HL-60 (cell line): Measurements from ENCODE around the gene CORO2A.
"Not testable (repeated sequence)": the region's sequence is repeated elsewhere in the genome, so short reads cannot be mapped to it uniquely, and the experiment has no call there.

Experiments
- DNase-seq, 2 experiments: peaks; one replicate each; pipeline ENCODE4 v3.0.0-alpha.2; 2010 to 2020; ENCODE audit warnings: low read depth in 1 of 2, low spot score in 1 of 2
- H3K27ac ChIP-seq: fragments of 250-450 bp; sonication (Bioruptor Pico); replicated peaks from 2 replicates; pipeline ENCODE4 v1.5.1; 2020; ENCODE audit warnings: mild to moderate bottlenecking, moderate library complexity
- H3K27me3 ChIP-seq: fragments of 250-450 bp; sonication (Bioruptor Pico); 2 replicates; pipeline ENCODE4 v1.5.1; 2021; ENCODE audit warnings: mild to moderate bottlenecking, moderate library complexity; ENCODE audit not compliant: insufficient read depth, poor library complexity, severe bottlenecking
- H3K4me3 ChIP-seq: replicated peaks from 2 replicates; pipeline ENCODE4 v1.5.1; 2011; ENCODE audit warnings: mild to moderate bottlenecking, control low read depth, low read length; ENCODE audit not compliant: insufficient read depth
- CTCF ChIP-seq: IDR thresholded peaks from one replicate; pipeline ENCODE4 v1.5.1; 2011; ENCODE audit warnings: low read length, control low read depth, inconsistent platforms; ENCODE audit not compliant: insufficient read depth
- GABPA ChIP-seq: IDR thresholded peaks from 2 replicates; pipeline ENCODE4 v1.6.1; 2012; ENCODE audit warnings: low read depth
- POLR2AphosphoS5 ChIP-seq: IDR thresholded peaks from 2 replicates; pipeline ENCODE4 v1.6.1; 2012; ENCODE audit warnings: low read depth
- REST ChIP-seq: IDR thresholded peaks from 2 replicates; pipeline ENCODE4 v1.6.1; 2012; ENCODE audit warnings: low read depth; ENCODE audit not compliant: insufficient replicate concordance
- SPI1 ChIP-seq: IDR thresholded peaks from 2 replicates; pipeline ENCODE4 v1.6.1; 2012; ENCODE audit warnings: low read depth, mild to moderate bottlenecking, borderline replicate concordance

CORO2A gene

GRCh38 chr9:98080326-98080725 lies 112.1 kb downstream of the CORO2A start:
- Histone ChIP-seq H3K27me3 (no peaks in the 10 kb centered on the region), H3K4me3 (no peak overlapping the region), H3K27ac (no peak overlapping the region)
- no peak for DNase-seq
- TF ChIP-seq SPI1 (no peak), CTCF (no peak), GABPA (no peak), POLR2AphosphoS5 (no peak), REST (no peak)

GRCh38 chr9:98078895-98079294 lies 113.5 kb downstream of the CORO2A start:
- Histone ChIP-seq H3K4me3 (no peak overlapping the region), H3K27ac (no peak overlapping the region), H3K27me3 (no peaks in the 10 kb centered on the region)
- no peak for DNase-seq
- no peak for TF ChIP-seq SPI1
- no peak for TF ChIP-seq CTCF
- no peak for TF ChIP-seq GABPA
- TF ChIP-seq REST: no peak
- TF ChIP-seq POLR2AphosphoS5: no peak

GRCh38 chr9:98076514-98076890 lies 115.9 kb downstream of the CORO2A start:
- not testable (repeated sequence) for DNase-seq, H3K4me3 ChIP-seq, H3K27ac ChIP-seq, H3K27me3 ChIP-seq

- Histone ChIP-seq H3K27ac (no peak overlapping the region), H3K4me3 (no peak overlapping the region), H3K27me3 (no peaks in the 10 kb centered on the region)
- no peak for TF ChIP-seq GABPA
- TF ChIP-seq REST: no peak
- no peak for TF ChIP-seq POLR2AphosphoS5
- TF ChIP-seq SPI1: no peak
- TF ChIP-seq CTCF: no peak
- DNase-seq: peak in 1 of 2 experiments; percentile 54
Observed at GRCh38 chr9:98075332-98075805, 117.1 kb downstream of the CORO2A start.
